Measurements from ENCODE around the gene TFDP3.

The TFDP3 gene, protein sequence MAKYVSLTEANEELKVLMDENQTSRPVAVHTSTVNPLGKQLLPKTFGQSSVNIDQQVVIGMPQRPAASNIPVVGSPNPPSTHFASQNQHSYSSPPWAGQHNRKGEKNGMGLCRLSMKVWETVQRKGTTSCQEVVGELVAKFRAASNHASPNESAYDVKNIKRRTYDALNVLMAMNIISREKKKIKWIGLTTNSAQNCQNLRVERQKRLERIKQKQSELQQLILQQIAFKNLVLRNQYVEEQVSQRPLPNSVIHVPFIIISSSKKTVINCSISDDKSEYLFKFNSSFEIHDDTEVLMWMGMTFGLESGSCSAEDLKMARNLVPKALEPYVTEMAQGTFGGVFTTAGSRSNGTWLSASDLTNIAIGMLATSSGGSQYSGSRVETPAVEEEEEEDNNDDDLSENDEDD

GRCh38 chrX:133218329-133218728 is at the start of gene TFDP3:
Gene TFDP3 (minus strand): TSS chrX:133218354. CDS start chrX:133218259, 95 bp downstream.
- in situ Hi-C loops (cut with MboI; ENCODE audit: low pct_unique_long_range_greater_than_20kb, low sequenced_read_pairs) = no loop called here
- DNase-seq = no peak

DNA sequence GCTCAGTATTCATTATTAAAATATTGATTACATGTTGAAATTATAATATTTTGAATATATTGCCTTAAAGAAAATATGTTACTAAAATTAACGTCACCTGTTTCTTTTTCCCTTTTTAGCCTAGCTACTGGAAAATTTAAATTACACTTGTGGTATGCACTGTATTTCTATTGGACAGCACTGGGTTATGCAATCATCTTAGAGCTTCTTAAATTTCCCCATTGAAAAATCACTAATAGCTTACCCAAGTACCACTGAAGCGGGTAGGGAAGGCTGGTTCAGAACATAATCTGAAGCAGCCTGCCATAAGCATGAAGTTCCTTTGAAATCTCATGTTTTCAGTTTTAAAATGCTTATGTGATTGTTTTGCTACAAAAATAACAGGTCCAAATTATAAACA is 49.5 kb upstream of the TFDP3 start:
- in situ Hi-C loops (cut with MboI; ENCODE audit: low pct_unique_long_range_greater_than_20kb, low sequenced_read_pairs) = no loop called here
- DNase-seq = no peak

- no peak for DNase-seq
- in situ Hi-C loops (cut with MboI; ENCODE audit: low pct_unique_long_range_greater_than_20kb, low sequenced_read_pairs) = no loop called here
Observed at GRCh38 chrX:133265331-133265730, 47.2 kb upstream of the TFDP3 start.

- in situ Hi-C loops (cut with MboI; ENCODE audit: low pct_unique_long_range_greater_than_20kb, low sequenced_read_pairs) = no loop called here
- no peak for DNase-seq
Observed at GRCh38 chrX:133258481-133258880, 40.3 kb upstream of the TFDP3 start.

GRCh38 chrX:133254666-133255065 is 36.5 kb upstream of the TFDP3 start:
- no peak for DNase-seq
- in situ Hi-C loops (cut with MboI; ENCODE audit: low pct_unique_long_range_greater_than_20kb, low sequenced_read_pairs) = no loop called here

- in situ Hi-C loops (cut with MboI; ENCODE audit: low pct_unique_long_range_greater_than_20kb, low sequenced_read_pairs) = no loop called here
- no peak for DNase-seq
Observed at GRCh38 chrX:133251204-133251603, 33.0 kb upstream of the TFDP3 start.

DNA sequence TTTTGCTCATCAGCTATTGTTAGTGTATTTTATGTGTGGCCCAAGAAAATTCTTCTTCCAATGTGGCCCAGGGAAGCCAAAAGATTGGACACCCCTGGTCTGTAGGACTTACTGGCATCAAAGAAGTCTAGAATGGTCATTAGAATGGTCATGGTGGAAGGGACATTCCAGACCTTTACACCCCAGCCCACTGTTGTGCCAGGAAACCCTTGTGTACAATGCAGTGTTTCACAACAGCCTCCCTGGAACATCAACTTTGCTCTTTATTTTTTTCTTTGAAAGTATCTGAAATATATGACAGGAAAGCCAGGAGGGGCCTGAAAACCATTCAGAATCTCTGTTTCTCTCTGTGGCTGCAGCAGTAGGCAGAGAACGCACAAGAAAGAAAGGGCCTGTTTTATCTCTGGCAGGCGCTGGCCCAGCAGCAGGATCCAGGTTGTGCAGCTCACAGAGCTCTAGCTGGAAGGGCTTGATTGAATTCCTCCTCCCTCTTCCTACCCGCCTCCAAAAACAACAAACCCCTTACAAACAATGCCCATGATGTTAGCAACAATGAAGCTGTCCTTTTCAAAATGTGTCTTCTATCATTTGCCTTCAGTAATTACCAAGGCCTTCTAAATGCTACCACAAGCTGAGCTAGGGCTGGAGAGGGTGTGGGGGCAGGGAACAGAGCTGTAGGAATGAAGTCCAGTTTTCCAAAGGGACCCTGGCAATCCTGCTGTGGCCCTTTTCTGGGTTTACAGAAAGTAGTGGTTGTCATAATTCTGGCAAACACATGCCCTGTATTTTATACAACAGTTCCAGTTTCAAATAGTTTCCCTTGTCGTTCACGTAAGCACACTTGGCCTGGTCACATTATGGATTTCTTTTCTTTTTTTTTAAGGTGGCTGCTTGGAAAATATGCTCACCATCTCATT is 32.3 kb upstream of the TFDP3 start:
- in situ Hi-C loops (cut with MboI; ENCODE audit: low pct_unique_long_range_greater_than_20kb, low sequenced_read_pairs) = no loop called here
- DNase-seq = no peak

DNA sequence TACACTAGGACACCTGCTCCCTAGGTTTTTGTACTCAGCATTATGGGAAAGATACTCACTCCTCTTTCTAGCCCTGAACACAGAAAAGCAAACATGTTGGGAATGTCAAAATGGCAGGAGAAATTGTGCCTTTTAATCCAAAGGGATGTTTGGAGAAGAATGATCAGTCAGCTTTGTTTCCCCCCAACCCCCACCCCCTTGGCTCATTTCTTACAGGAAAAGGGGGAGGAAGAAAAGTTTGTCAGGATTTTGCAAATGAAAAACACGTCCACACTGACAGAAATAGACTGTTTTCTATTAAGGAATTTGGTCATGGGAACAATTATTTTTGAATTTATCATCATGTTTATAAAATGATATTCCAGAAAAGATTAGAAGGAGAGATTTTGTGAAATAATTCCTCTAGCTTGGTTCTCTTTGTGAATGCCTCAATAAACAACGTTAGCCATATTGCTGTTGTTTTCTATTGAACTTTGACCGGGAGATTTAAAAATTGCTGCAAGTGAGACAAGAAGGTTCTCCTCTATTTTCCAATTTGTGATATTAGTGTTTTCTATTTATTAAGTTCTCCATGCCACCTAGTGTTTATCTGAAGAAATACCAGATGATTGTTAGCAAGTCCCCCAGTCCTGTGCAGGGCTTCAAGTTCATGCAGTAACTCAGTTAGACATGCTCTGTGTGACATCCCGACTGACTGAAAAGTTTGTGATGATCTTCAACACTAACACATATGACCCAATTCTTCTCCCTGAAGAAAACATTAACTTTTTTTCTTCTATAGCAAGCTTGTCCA is 31.3 kb upstream of the TFDP3 start:
- no peak for DNase-seq
- in situ Hi-C loops (cut with MboI; ENCODE audit: low pct_unique_long_range_greater_than_20kb, low sequenced_read_pairs) = no loop called here

DNA sequence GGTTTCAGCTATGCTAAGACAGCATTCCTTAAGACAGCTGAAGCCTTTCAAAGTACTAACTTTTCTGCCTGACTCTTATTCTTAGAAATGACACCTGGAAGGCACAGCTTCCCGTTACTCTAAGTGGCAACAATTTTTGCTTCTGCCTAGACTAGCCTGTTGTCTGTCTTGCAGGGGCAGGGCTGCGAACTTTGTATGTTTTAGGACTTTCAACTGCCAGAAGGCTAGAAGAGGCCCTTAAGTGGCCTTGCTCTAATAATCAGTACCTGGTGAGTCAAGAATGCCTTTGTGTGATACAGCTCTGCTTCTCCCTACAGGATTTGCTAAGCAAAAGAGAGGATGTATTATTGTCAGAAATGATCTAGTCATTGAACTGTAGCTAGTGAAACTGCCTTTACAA is 30.0 kb upstream of the TFDP3 start:
- in situ Hi-C loops (cut with MboI; ENCODE audit: low pct_unique_long_range_greater_than_20kb, low sequenced_read_pairs) = no loop called here
- no peak for DNase-seq

DNA sequence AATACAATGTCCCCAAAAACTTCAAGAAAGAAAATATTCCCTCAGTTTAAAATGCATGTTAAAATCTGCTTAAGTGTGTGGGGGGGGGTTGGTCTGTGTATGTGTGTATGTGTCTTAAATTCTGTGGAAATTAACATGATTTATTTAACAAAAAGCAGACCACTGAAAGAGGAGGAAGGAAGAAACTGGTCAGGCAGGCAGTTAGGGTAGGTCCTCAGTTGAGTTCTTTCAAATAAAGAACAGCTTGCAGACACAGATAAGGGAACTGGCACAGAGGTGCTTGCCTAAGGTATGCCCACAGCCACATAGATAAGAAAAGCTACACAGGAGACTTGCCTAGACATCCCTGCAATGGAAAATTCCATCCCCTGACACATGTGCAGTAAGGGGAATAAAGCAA is 28.8 kb upstream of the TFDP3 start:
- in situ Hi-C loops (cut with MboI; ENCODE audit: low pct_unique_long_range_greater_than_20kb, low sequenced_read_pairs) = no loop called here
- no peak for DNase-seq

- DNase-seq = no peak
- in situ Hi-C loops (cut with MboI; ENCODE audit: low pct_unique_long_range_greater_than_20kb, low sequenced_read_pairs) = no loop called here
Observed at GRCh38 chrX:133235830-133236229, 17.7 kb upstream of the TFDP3 start.

GRCh38 chrX:133232331-133232730 is 14.2 kb upstream of the TFDP3 start:
- in situ Hi-C loops (cut with MboI; ENCODE audit: low pct_unique_long_range_greater_than_20kb, low sequenced_read_pairs) = no loop called here
- DNase-seq = no peak

- DNase-seq = no peak
- in situ Hi-C loops (cut with MboI; ENCODE audit: low pct_unique_long_range_greater_than_20kb, low sequenced_read_pairs) = no loop called here
Observed at GRCh38 chrX:133229361-133229760, 11.2 kb upstream of the TFDP3 start.

GRCh38 chrX:133215747-133216146 is 2.4 kb downstream of the TFDP3 start:
- in situ Hi-C loops (cut with MboI; ENCODE audit: low pct_unique_long_range_greater_than_20kb, low sequenced_read_pairs) = no loop called here
- peak; percentile 11 for DNase-seq

DNA sequence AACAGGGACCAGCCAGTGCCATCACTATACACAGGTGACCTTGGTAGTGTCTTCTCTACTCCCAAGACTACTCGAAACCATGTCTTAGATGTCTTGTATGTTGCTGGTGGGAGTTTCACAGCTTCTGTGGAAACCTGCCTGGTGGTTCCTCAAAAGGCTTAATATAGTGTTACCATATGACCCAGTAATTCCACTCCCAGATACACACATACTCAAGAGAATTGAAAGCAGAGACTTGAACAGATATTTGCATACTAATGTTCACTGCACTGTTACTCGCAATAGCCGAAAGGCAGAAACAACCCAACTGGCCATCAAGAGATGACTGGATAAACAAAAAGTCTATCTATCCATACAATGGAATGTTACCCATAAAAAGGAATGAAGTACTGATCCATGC is 3.1 kb downstream of the TFDP3 start:
- no peak for DNase-seq
- in situ Hi-C loops (cut with MboI; ENCODE audit: low pct_unique_long_range_greater_than_20kb, low sequenced_read_pairs) = no loop called here

DNA sequence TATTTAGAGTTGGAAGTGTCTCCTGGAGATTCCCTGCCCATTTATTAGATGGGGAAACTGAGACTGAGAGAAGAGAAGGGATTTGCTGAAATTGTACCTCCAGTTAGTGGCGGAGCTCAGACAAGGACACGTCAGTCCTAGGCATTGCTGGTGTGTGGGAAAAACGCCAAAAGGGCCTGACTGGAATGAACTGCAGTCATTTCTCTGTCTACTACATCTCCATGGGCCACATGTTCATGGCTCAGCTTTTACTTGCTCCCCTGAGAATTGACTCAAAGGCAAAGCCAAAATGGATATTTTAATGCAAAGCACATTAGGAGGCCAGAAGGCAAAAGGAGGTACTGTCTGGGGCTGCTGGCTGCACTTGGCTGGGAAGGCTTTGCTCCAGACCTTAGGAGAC is 3.9 kb downstream of the TFDP3 start:
- in situ Hi-C loops (cut with MboI; ENCODE audit: low pct_unique_long_range_greater_than_20kb, low sequenced_read_pairs) = no loop called here

GRCh38 chrX:133213117-133213516 is 5.0 kb downstream of the TFDP3 start:
- no peak for DNase-seq
- in situ Hi-C loops (cut with MboI; ENCODE audit: low pct_unique_long_range_greater_than_20kb, low sequenced_read_pairs) = no loop called here

More for the DNA sequence above, 3.9 kb downstream of the TFDP3 start:
- no peak for DNase-seq

DNA sequence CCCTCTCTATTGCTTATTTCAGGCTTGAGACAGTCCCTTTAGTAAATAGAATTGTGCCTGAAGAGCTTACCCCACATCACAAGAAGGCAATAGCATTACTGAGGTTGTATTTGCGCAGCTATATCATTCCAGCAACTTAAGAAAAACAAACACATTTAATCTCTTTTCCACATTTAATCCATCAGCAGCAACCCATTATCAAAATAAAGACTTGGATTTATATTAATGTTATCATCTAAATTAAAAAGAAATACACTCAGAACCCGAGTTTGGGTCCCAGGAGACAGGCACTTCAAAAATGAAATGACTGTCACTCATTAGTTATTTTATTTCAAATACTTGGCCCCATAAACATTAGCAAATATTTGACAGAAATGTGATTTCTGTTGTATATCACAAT is 10.4 kb downstream of the TFDP3 start:
- DNase-seq = no peak
- in situ Hi-C loops (cut with MboI; ENCODE audit: low pct_unique_long_range_greater_than_20kb, low sequenced_read_pairs) = no loop called here

GRCh38 chrX:133191739-133192039 is 26.5 kb downstream of the TFDP3 start:
- in situ Hi-C loops (cut with MboI; ENCODE audit: low pct_unique_long_range_greater_than_20kb, low sequenced_read_pairs) = no loop called here

More at GRCh38 chrX:133191739-133192039, 26.5 kb downstream of the TFDP3 start:
- no peak for DNase-seq

All from KBM-7 (cell line).